AG10803 (cell line): ENCODE measurements around the gene CDK2AP2.

Source experiments
- DNase-seq: peaks from one replicate; pipeline ENCODE4 v3.0.0; 2010; ENCODE audit warnings: low read depth
- H3K4me3 ChIP-seq: 2 replicates; pipeline ENCODE4 v1.5.1; 2011; ENCODE audit warnings: mild to moderate bottlenecking, low read length, control low read depth
- CTCF ChIP-seq: conservative IDR thresholded peaks from 2 replicates; pipeline ENCODE4 v1.5.1; 2011; ENCODE audit warnings: mild to moderate bottlenecking, low read length, control low read depth, inconsistent platforms

Gene CDK2AP2

GRCh38 chr11:67535561-67535960 lies 27.6 kb upstream of the CDK2AP2 start:
- no peak overlapping the region for H3K4me3 ChIP-seq
- DNase-seq: no peak
- TF ChIP-seq CTCF: no peak

GRCh38 chr11:67534070-67534679 lies 26.2 kb upstream of the CDK2AP2 start:
- no peak for TF ChIP-seq CTCF
- no peak for DNase-seq
- H3K4me3 ChIP-seq: no peak overlapping the region

- TF ChIP-seq CTCF: no peak
- DNase-seq: no peak
- H3K4me3 ChIP-seq: no peak overlapping the region
These were observed 24.9 kb upstream of the CDK2AP2 start for GRCh38 chr11:67532889-67533288.

GRCh38 chr11:67530282-67530592 lies 22.3 kb upstream of the CDK2AP2 start:
- H3K4me3 ChIP-seq: no peak overlapping the region
- TF ChIP-seq CTCF: no peak
- peak; percentile 17 for DNase-seq

- no peak for TF ChIP-seq CTCF
- H3K4me3 ChIP-seq: no peak overlapping the region
- no peak for DNase-seq
These were observed 20.4 kb upstream of the CDK2AP2 start for GRCh38 chr11:67528376-67528775.

GRCh38 chr11:67525275-67525976 lies 17.5 kb upstream of the CDK2AP2 start:
- no peak for DNase-seq
- no peak overlapping the region for H3K4me3 ChIP-seq
- TF ChIP-seq CTCF: no peak

- DNase-seq: no peak
- no peak for TF ChIP-seq CTCF
- no peak overlapping the region for H3K4me3 ChIP-seq
These were observed 16.5 kb upstream of the CDK2AP2 start for GRCh38 chr11:67524480-67524808.
